PC-3 (cell line): ENCODE measurements around the gene PTPRN2.

Experiments
- EZH2 ChIP-seq: fragments of 300-600 bp; sonication (generic); IDR thresholded peaks from one replicate; pipeline ENCODE4 v1.6.1; 2017; ENCODE audit warnings: antibody characterized with exemption, mild to moderate bottlenecking, low read length; ENCODE audit not compliant: unreplicated experiment
- EZH2phosphoT487 ChIP-seq: fragments of 300-600 bp; sonication (generic); IDR thresholded peaks from 2 replicates; pipeline ENCODE4 v1.6.1; 2018; ENCODE audit warnings: mild to moderate bottlenecking, antibody characterized with exemption, low read length, borderline replicate concordance
- TF ChIP-seq, protein P1 (sequence below): fragments of 300-600 bp; sonication (generic); conservative IDR thresholded peaks from 2 replicates; pipeline ENCODE4 v1.5.1; 2017; ENCODE audit warnings: antibody characterized with exemption, low read depth, mild to moderate bottlenecking, low read length

DNA sequence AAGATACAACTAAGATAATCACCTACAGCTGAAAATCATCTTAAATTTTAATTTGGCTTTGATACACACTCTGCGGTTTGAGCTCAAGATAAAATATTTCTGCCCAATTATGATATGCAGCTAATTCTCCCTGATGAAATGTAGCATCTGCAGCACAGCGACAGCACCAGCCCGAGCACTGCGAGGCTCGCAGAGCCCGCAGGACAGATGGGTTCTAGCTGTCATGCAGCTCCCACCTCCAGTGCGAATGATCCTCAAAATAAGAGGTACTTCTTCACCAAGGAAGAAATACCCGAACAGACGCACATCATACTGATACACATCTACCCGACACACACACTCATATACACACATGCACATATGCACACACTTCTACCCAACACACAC lies 457.6 kb downstream of the PTPRN2 start:
- no peak for TF ChIP-seq EZH2
- TF ChIP-seq, protein P1, sequence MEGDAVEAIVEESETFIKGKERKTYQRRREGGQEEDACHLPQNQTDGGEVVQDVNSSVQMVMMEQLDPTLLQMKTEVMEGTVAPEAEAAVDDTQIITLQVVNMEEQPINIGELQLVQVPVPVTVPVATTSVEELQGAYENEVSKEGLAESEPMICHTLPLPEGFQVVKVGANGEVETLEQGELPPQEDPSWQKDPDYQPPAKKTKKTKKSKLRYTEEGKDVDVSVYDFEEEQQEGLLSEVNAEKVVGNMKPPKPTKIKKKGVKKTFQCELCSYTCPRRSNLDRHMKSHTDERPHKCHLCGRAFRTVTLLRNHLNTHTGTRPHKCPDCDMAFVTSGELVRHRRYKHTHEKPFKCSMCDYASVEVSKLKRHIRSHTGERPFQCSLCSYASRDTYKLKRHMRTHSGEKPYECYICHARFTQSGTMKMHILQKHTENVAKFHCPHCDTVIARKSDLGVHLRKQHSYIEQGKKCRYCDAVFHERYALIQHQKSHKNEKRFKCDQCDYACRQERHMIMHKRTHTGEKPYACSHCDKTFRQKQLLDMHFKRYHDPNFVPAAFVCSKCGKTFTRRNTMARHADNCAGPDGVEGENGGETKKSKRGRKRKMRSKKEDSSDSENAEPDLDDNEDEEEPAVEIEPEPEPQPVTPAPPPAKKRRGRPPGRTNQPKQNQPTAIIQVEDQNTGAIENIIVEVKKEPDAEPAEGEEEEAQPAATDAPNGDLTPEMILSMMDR, result no peak
- TF ChIP-seq EZH2phosphoT487, result no peak
